ENCODE data around the gene RAB6D.
A peak's percentile ranks its signal among the peaks of the same experiment; 100 is the strongest.
"Not testable (repeated sequence)": the region's sequence is repeated elsewhere in the genome, so short reads cannot be mapped to it uniquely, and the experiment has no call there.

RAB6D gene

DNA sequence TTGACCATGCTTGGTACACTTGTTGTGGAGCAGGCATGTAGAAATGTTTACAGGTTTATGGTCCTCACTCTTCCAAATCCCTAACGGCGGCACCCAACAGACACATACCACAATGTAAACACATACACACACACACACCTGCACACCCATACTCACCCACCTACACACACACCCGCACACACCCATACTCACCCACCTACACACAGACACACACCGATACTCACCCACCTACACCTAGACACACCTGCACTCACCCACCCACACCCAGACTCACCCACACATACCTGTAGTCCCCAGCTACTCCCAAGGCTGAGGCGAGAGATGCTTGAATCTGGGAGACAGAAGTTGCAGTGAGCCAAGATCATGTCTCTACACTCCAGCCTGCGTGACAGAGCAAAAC, 1.5 kb upstream of the RAB6D start:
- no peak for DNase-seq

DNA sequence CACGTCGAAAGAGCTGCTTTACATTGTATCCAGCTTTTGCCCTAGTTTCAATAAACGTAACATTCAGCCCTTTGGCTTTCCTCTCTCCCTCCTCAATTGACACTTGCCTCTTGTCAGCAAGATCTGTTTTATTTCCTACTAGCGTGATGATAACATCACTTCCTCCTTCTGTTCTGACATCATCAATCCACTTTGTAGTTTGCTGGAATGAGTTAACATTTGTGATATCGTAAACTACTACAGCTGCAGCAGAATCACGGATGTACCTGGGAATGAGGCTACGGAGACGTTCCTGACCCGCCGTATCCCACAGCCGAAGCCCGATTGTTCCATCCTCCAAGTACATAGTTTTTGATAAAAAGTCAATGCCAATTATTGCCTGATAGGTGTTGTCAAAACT, 755 bp downstream of the RAB6D start:
- not testable (repeated sequence) for DNase-seq

DNA sequence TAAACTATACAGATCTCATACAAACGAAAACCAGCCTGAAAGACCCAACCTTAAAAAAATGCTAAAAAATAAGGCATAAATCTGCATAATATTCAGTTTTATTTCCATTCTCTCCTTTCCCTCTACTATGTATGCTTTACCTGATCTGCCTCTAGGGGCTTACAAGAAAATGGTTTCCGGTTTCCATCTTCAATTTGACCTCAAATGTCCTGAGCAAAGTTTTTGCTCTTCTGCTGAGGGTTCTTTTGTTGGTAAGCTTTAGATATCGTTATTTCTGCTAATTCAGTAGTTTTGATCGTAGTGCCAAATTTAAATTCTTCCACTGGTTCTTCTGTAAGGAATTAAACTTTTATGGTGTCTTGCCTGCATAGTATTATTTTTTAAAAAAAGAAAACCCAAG, 2.2 kb downstream of the RAB6D start:
- not testable (repeated sequence) for DNase-seq

DNA sequence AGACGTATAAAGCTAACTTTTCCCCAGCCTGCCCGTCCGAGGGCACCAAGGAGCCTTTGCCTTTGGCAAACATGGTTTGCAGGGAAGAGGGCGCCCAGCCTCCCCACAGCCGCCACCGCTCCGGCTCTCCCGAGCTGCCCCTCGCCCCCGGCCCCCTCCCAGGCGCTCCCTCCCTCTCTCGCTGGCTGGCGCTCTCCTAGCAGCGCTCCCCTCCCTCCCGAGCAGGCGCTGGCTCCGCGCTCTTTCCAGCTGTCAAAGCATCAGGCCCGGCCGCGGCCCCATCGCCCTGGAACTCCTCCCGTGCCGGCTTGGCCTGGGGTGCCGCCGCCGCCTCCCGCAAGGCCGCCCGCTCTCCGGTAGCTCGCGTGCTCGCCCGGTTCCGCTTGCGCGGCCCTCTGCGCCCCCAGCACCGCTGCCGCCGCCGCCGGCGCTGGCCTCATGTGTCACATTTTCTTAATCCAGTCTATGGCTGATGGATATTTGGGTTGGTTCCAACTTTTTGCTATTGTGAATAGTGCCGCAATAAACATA, 10.7 kb downstream of the RAB6D start:
- not testable (repeated sequence) for DNase-seq

DNA sequence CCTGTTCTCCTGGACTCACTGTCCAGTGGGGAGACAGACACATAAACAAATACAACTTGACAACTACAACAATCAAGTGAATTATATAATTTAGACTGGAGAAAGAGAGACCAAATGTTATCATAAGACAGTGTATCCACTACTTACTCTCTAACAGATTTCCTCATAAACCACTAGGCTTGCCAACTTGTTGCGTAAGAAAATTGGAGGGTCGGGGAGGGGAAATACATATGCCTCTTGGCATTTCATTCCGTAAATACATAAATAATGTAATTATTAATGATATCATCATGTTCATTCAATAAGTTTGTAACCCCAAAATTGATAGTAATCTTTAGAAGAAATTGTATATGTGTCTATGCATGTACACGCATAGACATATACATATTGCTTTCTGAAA, 14.9 kb downstream of the RAB6D start:
- DNase-seq: no peak

GRCh38 chr2:131347035-131347434, 16.9 kb downstream of the RAB6D start:
- not testable (repeated sequence) for DNase-seq

DNA sequence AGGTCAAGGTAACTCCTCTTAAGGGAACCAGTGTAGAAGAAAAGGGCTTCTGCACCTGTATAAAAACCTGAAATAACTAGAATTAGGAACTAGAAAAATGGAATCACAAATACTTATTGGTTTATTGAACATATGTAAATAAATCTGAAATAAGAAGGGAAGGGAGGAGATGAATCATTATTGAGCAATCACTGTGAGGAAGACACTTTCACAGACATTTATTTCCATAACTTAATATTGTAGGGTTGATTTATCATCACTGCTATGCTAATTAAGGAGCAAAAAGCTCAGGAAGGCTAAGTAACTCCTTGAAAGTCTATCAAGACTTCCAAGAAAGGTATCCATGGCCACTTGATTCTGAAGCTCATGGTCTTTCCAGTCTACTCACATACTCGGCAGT, 24.7 kb downstream of the RAB6D start:
- DNase-seq: not testable (repeated sequence)

DNA sequence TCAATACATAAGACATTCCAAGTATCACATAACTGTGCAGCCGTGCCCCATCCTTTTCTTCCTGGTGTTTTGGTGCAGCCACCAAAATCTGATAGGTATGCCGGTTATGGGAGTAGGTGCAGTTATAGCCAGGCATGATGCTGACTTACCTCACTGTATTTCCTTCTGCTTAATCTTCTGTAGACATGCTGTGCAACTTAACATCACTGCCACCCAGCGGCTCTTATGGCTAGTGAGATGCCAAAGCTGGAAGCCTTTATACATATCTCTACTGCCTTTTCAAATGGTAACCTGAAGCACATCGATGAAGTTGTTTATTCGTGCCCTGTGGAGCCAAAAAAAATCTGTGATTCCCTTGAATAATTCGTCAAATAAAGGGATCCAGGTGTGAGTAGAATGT, 28.6 kb downstream of the RAB6D start:
- peak; percentile 21 for DNase-seq

- DNase-seq: not testable (repeated sequence)
These were observed 31.3 kb downstream of the RAB6D start for GRCh38 chr2:131332709-131333108.

DNA sequence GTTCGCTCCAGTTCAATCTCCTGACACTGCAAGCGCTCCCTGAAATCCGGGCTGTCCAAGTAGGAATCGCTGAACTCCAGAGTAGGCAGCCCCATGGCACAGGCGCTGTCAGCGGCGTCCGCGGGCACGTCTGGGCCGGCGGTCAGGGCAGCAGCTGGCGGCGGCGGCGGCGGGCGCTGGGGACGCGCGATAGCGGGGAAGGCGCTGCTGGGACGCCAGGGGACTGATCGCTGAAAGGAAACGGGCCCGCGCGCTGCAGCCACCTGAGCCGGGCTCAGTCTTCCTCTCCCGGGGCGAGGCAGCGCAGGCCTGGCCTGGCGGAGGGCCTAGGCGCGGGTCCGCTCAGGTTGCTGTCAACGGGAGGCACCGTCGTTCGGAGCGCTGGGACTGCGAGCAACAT, 33.0 kb downstream of the RAB6D start:
- DNase-seq: peak; percentile 30

DNA sequence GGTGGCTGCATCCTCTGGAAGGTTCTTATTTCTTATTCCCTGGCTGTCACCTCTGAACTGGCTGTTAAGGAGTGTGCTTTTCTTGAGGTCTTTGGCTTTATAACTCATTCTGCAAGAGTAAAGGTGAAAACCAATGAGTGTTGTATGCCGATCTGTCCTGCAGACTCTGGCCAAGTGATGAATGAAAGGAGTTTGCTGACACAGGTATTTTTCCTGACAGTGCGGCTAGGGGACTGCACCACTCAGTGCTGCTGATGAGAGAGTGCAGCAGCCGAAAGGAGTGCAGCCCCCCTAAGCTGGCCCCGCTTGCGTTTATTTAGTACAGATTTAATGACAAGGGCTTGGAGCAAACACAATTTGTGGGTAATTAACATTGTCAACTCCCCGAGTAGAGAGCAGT, 41.8 kb downstream of the RAB6D start:
- DNase-seq: no peak

- not testable (repeated sequence) for DNase-seq
These were observed 42.6 kb downstream of the RAB6D start for GRCh38 chr2:131321344-131321743.

- DNase-seq: not testable (repeated sequence)
These were observed 53.0 kb downstream of the RAB6D start for GRCh38 chr2:131311001-131311400.

Measured in stimulated activated CD4-positive, alpha-beta T cell treated with anti-CD3 and anti-CD28 coated beads, Interleukin-15, amount 100 ng/mL, for 24 hours (primary cell).